Activated gamma-delta T cell (primary cell): ENCODE measurements around the gene RPL39L.
"Not testable (repeated sequence)": the region's sequence is repeated elsewhere in the genome, so short reads cannot be mapped to it uniquely, and the experiment has no call there.

Source experiments
- DNase-seq: peaks from one replicate; lab custom pipeline; 2025; lab: John Stamatoyannopoulos, UW

RPL39L gene

GRCh38 chr3:187139895-187140253 lies 578 bp upstream of the RPL39L start:
- DNase-seq = no peak

GRCh38 chr3:187136936-187137335 lies 2.4 kb downstream of the RPL39L start:
- no peak for DNase-seq

- DNase-seq = no peak
These were observed 3.0 kb downstream of the RPL39L start for GRCh38 chr3:187136337-187136736.

GRCh38 chr3:187135172-187135690 lies 4.1 kb downstream of the RPL39L start:
- DNase-seq = not testable (repeated sequence)

GRCh38 chr3:187133181-187133580 lies 6.1 kb downstream of the RPL39L start:
- DNase-seq = not testable (repeated sequence)

- no peak for DNase-seq
These were observed 6.6 kb downstream of the RPL39L start for GRCh38 chr3:187132666-187133065.

- no peak for DNase-seq
These were observed 7.3 kb downstream of the RPL39L start for GRCh38 chr3:187131981-187132380.

GRCh38 chr3:187130346-187131066 lies 8.8 kb downstream of the RPL39L start:
- DNase-seq = no peak

- DNase-seq = no peak
These were observed 13.8 kb downstream of the RPL39L start for GRCh38 chr3:187125319-187126031.

- DNase-seq = no peak
These were observed 17.0 kb downstream of the RPL39L start for GRCh38 chr3:187122261-187122660.

- no peak for DNase-seq
These were observed 19.0 kb downstream of the RPL39L start for GRCh38 chr3:187120326-187120725.

- no peak for DNase-seq
These were observed 24.8 kb downstream of the RPL39L start for GRCh38 chr3:187114511-187114910.

- no peak for DNase-seq
These were observed 26.1 kb downstream of the RPL39L start for GRCh38 chr3:187112934-187113793.

GRCh38 chr3:187110156-187110555 lies 29.1 kb downstream of the RPL39L start:
- DNase-seq = no peak

- no peak for DNase-seq
These were observed 31.3 kb downstream of the RPL39L start for GRCh38 chr3:187107989-187108388.

GRCh38 chr3:187105700-187106099 lies 33.6 kb downstream of the RPL39L start:
- DNase-seq = no peak

- no peak for DNase-seq
These were observed 34.4 kb downstream of the RPL39L start for GRCh38 chr3:187104933-187105332.

- no peak for DNase-seq
These were observed 35.0 kb downstream of the RPL39L start for GRCh38 chr3:187104342-187104741.

GRCh38 chr3:187103251-187103650 lies 36.0 kb downstream of the RPL39L start:
- DNase-seq = no peak

GRCh38 chr3:187102073-187102634 lies 37.1 kb downstream of the RPL39L start:
- no peak for DNase-seq

- no peak for DNase-seq
These were observed 37.9 kb downstream of the RPL39L start for GRCh38 chr3:187101184-187102072.
